ENCODE results near the gene PCMT1. TPM values are rescaled to one million over a fixed set of nuclear protein-coding genes. Genes with fewer than 3 reads are reported as not detected.

The PCMT1 gene
- total and polyA plus RNA-seq, 2 of the 13 experiments (the other 11 are each of a cell fraction or from before 2014, with no cell fraction given): 112 to 169 TPM

- Histone ChIP-seq H3K4me3 (replicated peaks in 1 of 3; ENCODE audit: insufficient read depth in 1 of 3, low read depth in 2 of 3, low read length in 3 of 3) (no peak overlapping the region), H2AFZ (ENCODE audit: low read length) (no peak overlapping the region), H3K4me2 (ENCODE audit: low read depth, low read length) (no peak overlapping the region), H3K9me3 (ENCODE audit: low read length) (0 out of 2 replicates have a peak, but pooled peaks cover 5% of the 10 kb centered on the region), H3K4me1 (ENCODE audit: insufficient read depth, low read length) (no peaks in the 10 kb centered on the region), H3K36me3 (replicated peaks in 1 of 2; ENCODE audit: control insufficient read depth in 1 of 2, insufficient read depth in 2 of 2, low read length in 2 of 2) (peaks cover 11 to 42% of the 10 kb centered on the region in 2 experiments), H4K20me1 (ENCODE audit: insufficient read depth, low read length) (no peaks in the 10 kb centered on the region), H3K27me3 (ENCODE audit: control insufficient read depth in 1 of 2, insufficient read depth in 2 of 2, low read length in 2 of 2) (no peaks in the 10 kb centered on the region), H3K27ac (ENCODE audit: extremely low read length, insufficient read depth, low read length) (no peak overlapping the region), H3K79me2 (ENCODE audit: insufficient read depth, low read length) (peaks cover 68% of the 10 kb centered on the region), H3K9ac (ENCODE audit: insufficient read depth, low read depth, low read length) (no peak overlapping the region)
- FAIRE-seq (no peak), DNase-seq (ENCODE audit: low spot score) (no peak), ATAC-seq (no peak)
- in situ Hi-C loops (cut with HindIII; ENCODE audit: extremely low pct_ligation_motif_present, low pct_unique_long_range_greater_than_20kb): no loop called here
- intact Hi-C loops (cut with micrococcal nuclease; ENCODE audit: unreplicated experiment): no loop called here
- TSS peak; percentile 36 for BruUV-seq (replicated peaks)
- ChIA-PET POLR2A (interaction anchor here (1.0 kb wide), 1 partner anchor 14 kb away, joined by 8 read pairs; the partner anchor contains the start of gene PCMT1), CTCF (ENCODE audit: low intra/inter-chr PET ratio, low total read pairs) (no interaction called here)
- TF ChIP-seq BORCS8-MEF2B (CRISPR knock-in tag; IDR thresholded peaks at IDR 0.05) (no peak), POLR2AphosphoS5 (IDR thresholded peaks at IDR 0.05; ENCODE audit: low read depth, low read length) (no peak), RBM39 (IDR thresholded peaks at IDR 0.05; ENCODE audit: low read depth, low read length, poor library complexity, severe bottlenecking) (no peak), PLRG1 (conservative IDR thresholded peaks at IDR 0.05) (no peak), MNT (IDR thresholded peaks at IDR 0.05) (no peak), STAT5B (CRISPR knock-in tag; IDR thresholded peaks at IDR 0.05) (no peak), TMF1 (CRISPR knock-in tag; IDR thresholded peaks at IDR 0.05; ENCODE audit: low read depth) (no peak), SMAD9 (CRISPR knock-in tag; IDR thresholded peaks at IDR 0.05) (no peak), PREB (CRISPR knock-in tag; IDR thresholded peaks at IDR 0.05) (no peak), PHF20 (CRISPR knock-in tag; IDR thresholded peaks at IDR 0.05) (no peak), PRDM10 (CRISPR knock-in tag; IDR thresholded peaks at IDR 0.05; ENCODE audit: low read depth) (no peak), NR2C2 (CRISPR knock-in tag; IDR thresholded peaks at IDR 0.05; ENCODE audit: borderline replicate concordance) (no peak)
Measured at GRCh38 chr6:149763866-149764265, 14.3 kb downstream of the PCMT1 start.
